Spleen (tissue), 11 donors: ENCODE results near the gene CCDC88A. TPM values are rescaled to one million over a fixed set of nuclear protein-coding genes. Genes with fewer than 3 reads are reported as not detected.
"Not testable (repeated sequence)": the region's sequence is repeated elsewhere in the genome, so short reads cannot be mapped to it uniquely, and the experiment has no call there.

ENCODE experiments used
- DNase-seq: peaks from one replicate; pipeline ENCODE4 v3.0.0-alpha.2; 2020
- H3K27ac ChIP-seq, 8 donors: fragments of 200-600 bp; sonication (generic) in 7 of 8; 1 replicate in 4 of 8; 2 replicates in 4 of 8; pipeline versions ENCODE4 v1.5.0 to v1.8.0; 2016 to 2021; ENCODE audit warnings: inconsistent platforms in 4 of 8, mild to moderate bottlenecking in 4 of 8, moderate library complexity in 1 of 8
- H3K27me3 ChIP-seq, 7 donors: fragments of 200-600 bp; sonication (generic) in 6 of 7; replicated peaks in 1 of 7; 1 replicate in 4 of 7; 2 replicates in 3 of 7; pipeline versions ENCODE4 v1.5.0 to v1.8.0; 2016 to 2021; ENCODE audit warnings: inconsistent platforms in 3 of 7, mild to moderate bottlenecking in 1 of 7
- H3K36me3 ChIP-seq, 6 donors: fragments of 200-600 bp; sonication (generic) in 5 of 6; 1 replicate in 4 of 6; 2 replicates in 2 of 6; pipeline versions ENCODE4 v1.5.0 to v1.8.0; 2016 to 2021; ENCODE audit warnings: inconsistent platforms in 2 of 6
- H3K4me1 ChIP-seq, 6 donors: fragments of 200-600 bp; sonication (generic) in 5 of 6; 1 replicate in 3 of 6; 2 replicates in 3 of 6; pipeline versions ENCODE4 v1.5.0 to v1.8.0; 2016 to 2021; ENCODE audit warnings: inconsistent platforms in 3 of 6
- H3K4me3 ChIP-seq, 8 donors: fragments of 200-600 bp; sonication (generic) in 7 of 8; 1 replicate in 4 of 8; 2 replicates in 4 of 8; pipeline versions ENCODE4 v1.5.0 to v1.8.0; 2016 to 2021; ENCODE audit warnings: inconsistent platforms in 4 of 8, mild to moderate bottlenecking in 4 of 8, moderate library complexity in 2 of 8
- H3K9me3 ChIP-seq, 8 donors: fragments of 200-600 bp; sonication (generic) in 7 of 8; 1 replicate in 4 of 8; 2 replicates in 4 of 8; pipeline versions ENCODE4 v1.5.0 to v1.8.0; 2016 to 2021; ENCODE audit warnings: inconsistent platforms in 4 of 8
- CTCF ChIP-seq, 11 experiments: fragments of 200-600 bp in 7 of 11; fragments of 450-650 bp in 4 of 11; sonication (generic) in 4 of 11; IDR thresholded peaks in 8 of 11; conservative IDR thresholded peaks in 3 of 11; 1 replicate in 7 of 11; 2 replicates in 4 of 11; pipeline versions ENCODE4 v1.4.0 to v1.8.0; 2016 to 2021; ENCODE audit warnings: antibody characterized with exemption in 11 of 11, inconsistent platforms in 4 of 11, mild to moderate bottlenecking in 1 of 11
- POLR2A ChIP-seq, 3 donors: fragments of 450-650 bp; IDR thresholded peaks; one replicate each; pipeline ENCODE4 v1.5.1; 2017; ENCODE audit warnings: antibody characterized with exemption in 3 of 3, mild to moderate bottlenecking in 1 of 3
- POLR2AphosphoS5 ChIP-seq, 3 donors: sonication (generic); formaldehyde crosslinking; IDR thresholded peaks; one replicate each; pipeline ENCODE4 v1.5.1; 2017; ENCODE audit warnings: antibody characterized with exemption in 3 of 3
- WGBS, 5 donors: extraction: QIAGEN DNeasy Blood & Tissue Kit in 3 of 5; methylation state at CpG; one replicate each; pipeline versions ENCODE4 v1.1.5 to v1.1.7; 2013 to 2018; 5-methylcytosine and 5-hydroxymethylcytosine counted together
- intact Hi-C: fragments of 100-400 bp; cut with DNase I; formaldehyde crosslinking; loops from one replicate; pipeline ENCODE4 v1.15.0; 2023; ENCODE audit warnings: low total_unique reads
- polyA plus RNA-seq, 3 donors: library from polyadenylated mRNA; stranded (reverse); fragments of 200-250 nt; gene quantifications; one replicate each; pipeline ENCODE4 v1.2.1, GENCODE V29; 2013
- total RNA-seq, 7 donors: library from RNA; depleted of rRNA in 3 of 7; stranded (reverse); fragments of >200 nt in 3 of 7; fragmentation: NEBNext Ultra II Directional in 4 of 7; extraction: Animal tissue kit (Norgen Biotek cat#: 25700) in 4 of 7; gene quantifications; one replicate each; pipeline versions ENCODE4 v1.1.0 to v1.2.1, GENCODE V29; 2016 to 2021
- donor health status: healthy with polysubstance abuse.
- donor health status: DM: no; HTN: no; CAD: no; lungs with moderate emphysema.
- donor health status: DM: no; HTN: no; CAD: no.
- donor health status: Bipolar disorder and iron deficiency.
- donor health status: healthy.
- donor health status: DM: no; HTN: no; CAD: no.
- donor health status: DM: yes; HTN: yes; CAD: no.

CCDC88A gene
- total and polyA plus RNA-seq, 10 donors: 16.4 to 130 (median 77.9) TPM

- no peaks in the 10 kb centered on the region for H3K9me3 ChIP-seq
- no peaks in the 10 kb centered on the region for H3K4me1 ChIP-seq
- 92 to 99% (median 96%) methylated on average over 2 of the region's 2 CpGs for WGBS, 5 donors
- peaks cover 0 to 39% (median 4%) of the 10 kb centered on the region in 6 donors for H3K36me3 ChIP-seq
- TF ChIP-seq POLR2AphosphoS5 (IDR thresholded peaks at IDR 0.05) (no peak), CTCF (IDR thresholded peaks at IDR 0.05 in 8 of 11, conservative IDR thresholded peaks at IDR 0.05 in 3 of 11) (no peak), POLR2A (IDR thresholded peaks at IDR 0.05) (no peak)
- intact Hi-C loops: no loop called here
- no peaks in the 10 kb centered on the region for H3K27me3 ChIP-seq
- H3K4me3 ChIP-seq: no peak overlapping the region
- H3K27ac ChIP-seq: no peak overlapping the region
- DNase-seq: no peak
Measured at GRCh38 chr2:55357927-55358326, 61.7 kb downstream of the CCDC88A start.

- Histone ChIP-seq H3K4me1 (no peaks in the 10 kb centered on the region), H3K36me3 (peaks cover 0 to 42% (median 6%) of the 10 kb centered on the region in 6 donors), H3K27ac (no peak overlapping the region), H3K4me3 (no peak overlapping the region), H3K27me3 (no peaks in the 10 kb centered on the region), H3K9me3 (no peaks in the 10 kb centered on the region)
- intact Hi-C loops: no loop called here
- TF ChIP-seq POLR2A (IDR thresholded peaks at IDR 0.05): no peak
- no peak for DNase-seq
Measured at GRCh38 chr2:55357164-55357563, 62.5 kb downstream of the CCDC88A start.

GRCh38 chr2:55356136-55356535 is 63.5 kb downstream of the CCDC88A start:
- 92 to 98% (median 97%) methylated on average over 2 of the region's 2 CpGs for WGBS, 5 donors
- H3K4me1 ChIP-seq, H3K4me3 ChIP-seq, intact Hi-C loops, H3K27ac ChIP-seq, H3K9me3 ChIP-seq, DNase-seq, H3K27me3 ChIP-seq: not testable (repeated sequence)
- peaks cover 0 to 42% (median 11%) of the 10 kb centered on the region in 6 donors for H3K36me3 ChIP-seq

GRCh38 chr2:55355451-55355850 is 64.2 kb downstream of the CCDC88A start:
- H3K27me3 ChIP-seq: no peaks in the 10 kb centered on the region
- 92 to 99% (median 96%) methylated on average over 4 of the region's 4 CpGs for WGBS, 5 donors
- peaks cover 0 to 4% (median 0%) of the 10 kb centered on the region in 8 donors for H3K9me3 ChIP-seq
- H3K4me1 ChIP-seq: no peaks in the 10 kb centered on the region
- no peak overlapping the region for H3K27ac ChIP-seq
- TF ChIP-seq POLR2AphosphoS5 (IDR thresholded peaks at IDR 0.05) (no peak), CTCF (IDR thresholded peaks at IDR 0.05 in 8 of 11, conservative IDR thresholded peaks at IDR 0.05 in 3 of 11) (no peak), POLR2A (IDR thresholded peaks at IDR 0.05) (no peak)
- H3K4me3 ChIP-seq: no peak overlapping the region
- intact Hi-C loops: no loop called here
- H3K36me3 ChIP-seq: peaks cover 0 to 42% (median 11%) of the 10 kb centered on the region in 6 donors
- DNase-seq: no peak

- Histone ChIP-seq H3K36me3 (peaks cover 0 to 71% (median 13%) of the 10 kb centered on the region in 6 donors), H3K27me3 (no peaks in the 10 kb centered on the region), H3K27ac (no peak overlapping the region), H3K4me1 (no peaks in the 10 kb centered on the region), H3K9me3 (peaks cover 0 to 4% (median 0%) of the 10 kb centered on the region in 8 donors), H3K4me3 (no peak overlapping the region)
- DNase-seq: no peak
- TF ChIP-seq POLR2A (IDR thresholded peaks at IDR 0.05): no peak
- no peak for TF ChIP-seq CTCF (IDR thresholded peaks at IDR 0.05 in 8 of 11, conservative IDR thresholded peaks at IDR 0.05 in 3 of 11)
- no peak for TF ChIP-seq POLR2AphosphoS5 (IDR thresholded peaks at IDR 0.05)
- intact Hi-C loops: no loop called here
- whole genome bisulfite sequencing, 5 donors: 93 to 100% (median 98%) methylated on average over 3 of the region's 3 CpGs
Measured at GRCh38 chr2:55351672-55352071, 68.0 kb downstream of the CCDC88A start.
